Stimulated activated CD8-positive, alpha-beta memory T cell treated with anti-CD3 and anti-CD28 coated beads, Interleukin-7, amount 100 ng/mL, for 4 hours (primary cell): Measurements from ENCODE around the gene PHYKPL.

ENCODE experiments used
- DNase-seq, 2 donors: peaks; one replicate each; pipeline ENCODE4 v3.0.0-alpha.2; 2020; ENCODE audit warnings: low read depth in 2 of 2

Gene PHYKPL

DNA sequence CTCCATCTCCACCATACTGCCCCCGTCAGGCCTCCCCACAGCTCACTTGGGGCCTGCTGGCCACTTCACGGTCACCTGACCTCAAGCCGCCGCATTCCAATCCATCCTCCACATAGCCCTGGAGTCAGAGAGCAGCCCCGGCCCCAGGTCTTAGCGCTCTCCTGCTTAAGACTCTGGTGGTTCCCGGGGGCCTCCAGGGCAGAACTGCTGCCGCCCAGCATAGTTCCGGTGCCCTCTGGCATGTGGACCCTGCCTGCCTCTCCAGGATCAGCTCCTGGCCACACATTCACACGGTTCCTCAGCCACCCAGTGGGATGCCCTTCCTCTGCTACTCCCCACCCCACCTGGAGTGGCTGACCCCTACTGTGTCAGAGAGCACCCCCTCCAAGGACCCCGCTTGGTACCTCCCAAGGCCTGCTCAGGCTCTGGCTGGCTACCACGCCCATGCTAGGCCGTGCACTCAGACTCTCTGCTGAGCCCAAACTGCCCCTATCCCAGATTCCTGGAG lies 8.7 kb downstream of the PHYKPL start:
- no peak for DNase-seq

- no peak for DNase-seq
Measured at GRCh38 chr5:178223196-178223773, 9.3 kb downstream of the PHYKPL start.

DNA sequence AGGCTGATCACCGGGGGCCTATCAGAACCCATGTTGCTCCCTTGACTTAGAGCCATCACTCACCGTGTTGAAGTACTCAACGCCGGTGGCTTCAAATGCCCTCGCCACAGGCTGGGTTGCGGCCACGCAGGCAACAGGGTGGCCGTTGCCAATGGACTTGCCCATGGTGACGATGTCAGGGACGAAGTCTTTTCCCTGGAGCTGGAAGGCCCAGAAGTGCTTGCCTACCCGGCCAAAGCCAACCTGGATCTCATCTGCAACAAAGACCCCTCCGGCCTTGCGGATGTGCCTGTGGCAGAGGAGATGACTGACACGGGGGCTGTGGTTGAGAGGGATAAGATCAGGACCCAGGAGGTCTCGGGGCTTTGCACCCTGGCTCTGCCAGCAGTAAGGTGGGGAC lies 10.3 kb downstream of the PHYKPL start:
- DNase-seq = no peak

GRCh38 chr5:178221853-178222252 lies 10.7 kb downstream of the PHYKPL start:
- no peak for DNase-seq

GRCh38 chr5:178221282-178221681 lies 11.3 kb downstream of the PHYKPL start:
- no peak for DNase-seq

- DNase-seq = no peak
Measured at GRCh38 chr5:178218827-178219226, 13.8 kb downstream of the PHYKPL start.

- no peak for DNase-seq
Measured at GRCh38 chr5:178218237-178218776, 14.3 kb downstream of the PHYKPL start.

DNA sequence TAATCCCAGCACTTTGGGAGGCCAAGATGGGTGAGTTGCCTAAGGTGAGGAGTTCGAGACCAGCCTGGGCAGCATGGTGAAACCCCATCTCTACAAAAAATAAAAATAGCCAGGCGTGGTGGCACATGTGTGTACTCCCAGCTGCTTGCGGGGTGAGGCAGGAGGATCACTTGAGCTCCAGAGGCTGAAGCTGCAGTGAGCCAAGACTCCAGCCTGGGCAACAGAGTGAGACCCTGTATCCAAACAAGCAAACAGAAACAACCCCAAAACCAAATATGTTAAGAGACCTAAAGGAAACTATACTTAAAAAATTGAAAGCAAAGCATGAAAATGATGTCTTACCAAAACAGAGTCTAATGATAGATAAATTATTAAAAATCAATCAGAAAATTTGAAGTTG lies 15.8 kb downstream of the PHYKPL start:
- DNase-seq = no peak

DNA sequence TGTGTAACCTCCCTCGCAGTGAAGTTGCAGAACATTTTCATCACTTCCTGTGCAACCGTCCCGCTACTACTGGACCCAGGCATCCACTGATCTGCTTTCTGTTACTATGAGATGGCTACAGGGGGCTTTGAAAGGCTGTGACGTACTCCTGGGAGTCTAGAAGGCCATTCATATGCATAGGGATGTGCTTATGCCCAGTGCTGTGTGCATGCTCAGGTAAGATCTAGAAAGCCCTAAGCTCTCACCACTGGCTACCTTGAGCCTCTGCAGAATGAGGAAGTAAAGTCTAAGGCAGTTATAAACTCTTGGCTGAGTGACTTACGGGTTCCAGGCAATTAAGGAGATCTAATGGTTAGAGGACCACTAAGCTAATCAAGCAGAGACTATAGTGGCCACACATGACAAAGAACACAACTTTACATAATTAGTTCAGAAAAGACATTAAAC lies 16.5 kb downstream of the PHYKPL start:
- no peak for DNase-seq

DNA sequence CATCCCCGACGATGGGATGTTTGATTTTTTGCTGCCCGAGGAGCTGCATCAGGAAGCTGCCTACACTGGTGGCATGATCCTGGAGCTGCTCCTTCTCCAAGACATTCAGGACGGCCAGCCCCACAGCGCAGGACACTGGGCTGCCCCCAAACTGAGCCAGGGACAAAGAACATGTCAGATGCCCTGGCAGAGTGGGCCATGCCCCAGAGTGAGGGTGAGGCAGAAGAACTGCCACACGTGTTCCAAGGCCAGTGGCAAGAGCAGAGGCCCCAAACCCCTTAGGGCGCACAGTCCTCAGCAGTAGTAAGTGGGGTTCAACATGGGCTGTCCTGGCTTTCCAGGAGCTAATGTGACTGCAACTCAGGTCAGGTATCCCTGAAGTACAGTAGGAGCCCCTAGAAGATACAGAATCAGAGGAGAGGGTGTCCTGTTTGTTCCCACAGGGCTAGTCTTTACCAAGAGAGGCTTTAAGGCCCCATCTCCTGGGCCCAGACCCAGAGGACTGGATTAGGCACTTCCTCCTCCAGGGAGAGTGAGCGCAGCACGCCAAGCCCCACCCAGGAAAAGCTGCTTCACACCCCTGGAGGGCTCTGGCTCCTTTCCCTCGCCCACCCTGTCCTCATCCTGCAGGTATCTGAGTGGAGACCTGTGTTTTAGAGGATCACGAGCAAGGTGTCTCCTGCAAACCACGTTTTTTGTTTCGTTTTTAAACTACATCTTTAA lies 17.2 kb downstream of the PHYKPL start:
- no peak for DNase-seq

DNA sequence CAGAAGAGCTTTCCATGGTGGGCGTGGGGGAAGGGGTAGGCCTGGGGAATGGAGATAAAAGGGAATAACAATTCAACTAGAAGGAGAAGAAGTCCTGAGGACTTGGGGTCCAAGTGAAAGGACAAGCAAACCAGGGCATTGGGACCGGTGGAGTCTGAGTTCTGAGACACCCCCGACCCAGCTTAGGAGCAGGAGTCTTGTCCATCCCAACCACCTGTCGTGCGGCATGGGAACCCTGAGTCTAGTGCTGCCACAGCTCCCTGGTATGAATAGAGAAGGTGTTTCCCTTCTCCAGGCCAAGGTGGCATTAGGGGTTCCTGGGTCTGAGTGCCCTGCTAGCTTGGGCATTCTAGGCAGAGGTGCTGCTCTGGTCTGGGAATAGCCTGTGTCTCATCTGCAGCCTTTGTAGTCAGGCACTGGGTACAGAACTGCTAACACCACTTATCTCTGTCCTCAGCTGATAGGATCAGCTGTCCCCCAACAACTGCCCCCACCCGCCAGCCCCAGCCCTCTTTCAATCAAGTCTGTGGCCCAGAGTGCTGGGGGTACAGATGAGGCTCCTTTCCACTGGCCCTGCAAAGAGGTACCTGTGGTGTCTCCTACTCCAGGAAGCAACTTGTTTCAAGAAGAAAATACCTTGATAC lies 18.3 kb downstream of the PHYKPL start:
- DNase-seq = no peak

- no peak for DNase-seq
Measured at GRCh38 chr5:178213748-178214151, 18.9 kb downstream of the PHYKPL start.

DNA sequence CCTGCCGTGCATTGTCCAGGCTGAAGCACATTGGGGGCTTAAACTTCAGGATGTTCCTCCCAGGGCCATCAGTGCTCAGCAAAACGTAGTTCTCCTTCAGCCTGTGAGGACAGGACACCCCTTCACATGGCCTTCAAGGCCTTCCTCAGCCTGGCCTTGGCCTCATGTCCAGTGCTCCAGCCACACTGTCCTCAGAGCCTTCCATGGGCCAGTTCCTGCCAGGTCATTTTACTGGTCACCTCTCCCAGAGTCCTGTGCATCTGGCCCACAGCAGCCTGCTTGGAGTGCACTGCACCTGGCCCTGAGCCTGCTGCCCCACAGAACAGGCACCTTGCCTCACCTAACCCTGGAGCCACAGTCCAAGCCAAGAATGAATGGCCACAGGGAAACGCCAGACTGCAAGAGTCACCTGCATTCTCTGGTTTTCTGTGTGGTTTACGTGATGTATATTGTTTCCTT lies 19.6 kb downstream of the PHYKPL start:
- DNase-seq = no peak

- no peak for DNase-seq
Measured at GRCh38 chr5:178212241-178213002, 20.2 kb downstream of the PHYKPL start.

- no peak for DNase-seq
Measured at GRCh38 chr5:178211095-178212048, 21.2 kb downstream of the PHYKPL start.

- DNase-seq = no peak
Measured at GRCh38 chr5:178210686-178211085, 21.9 kb downstream of the PHYKPL start.

- DNase-seq = no peak
Measured at GRCh38 chr5:178210073-178210535, 22.5 kb downstream of the PHYKPL start.

DNA sequence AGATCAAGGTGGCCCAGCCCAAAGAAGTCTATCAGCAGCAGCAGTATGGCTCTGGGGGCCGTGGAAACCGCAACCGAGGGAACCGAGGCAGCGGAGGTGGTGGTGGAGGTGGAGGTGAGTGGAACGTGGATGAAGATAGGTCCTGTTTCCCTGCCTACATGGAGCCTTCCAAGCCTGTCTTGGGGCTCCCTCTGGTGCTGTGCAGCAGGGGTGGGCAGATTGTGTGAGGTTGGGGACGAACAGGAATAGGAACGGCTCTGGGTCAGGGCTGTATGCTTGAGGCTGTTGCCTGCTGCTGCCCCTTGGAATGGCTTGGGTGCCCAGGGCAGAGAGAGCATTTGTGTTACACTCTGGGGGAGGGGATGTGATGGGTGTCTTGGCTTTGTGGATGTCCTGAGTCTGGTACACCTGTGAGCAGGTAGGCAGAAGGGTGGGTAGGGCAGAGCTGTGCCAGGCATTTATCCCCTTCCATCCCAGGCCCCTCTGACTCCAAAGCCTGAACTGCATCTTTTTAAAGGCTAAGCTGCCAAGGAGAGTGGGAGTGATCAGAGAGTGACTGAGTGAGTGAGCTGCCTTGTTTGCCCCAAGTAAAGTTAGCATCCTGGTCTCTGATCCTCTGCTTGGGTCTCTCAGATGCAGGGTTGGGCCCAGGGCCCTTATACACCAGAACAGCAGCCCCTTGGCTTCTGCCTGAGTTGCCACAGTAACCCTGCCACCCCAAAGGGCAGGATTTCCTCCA lies 23.1 kb downstream of the PHYKPL start:
- no peak for DNase-seq

GRCh38 chr5:178208540-178209227 lies 23.9 kb downstream of the PHYKPL start:
- DNase-seq = no peak
